Activated CD4-positive, alpha-beta T cell treated with anti-CD3 and anti-CD28 coated beads for 48 hours (primary cell): Measurements from ENCODE around the gene GIMD1.
"Not testable (repeated sequence)": the region's sequence is repeated elsewhere in the genome, so short reads cannot be mapped to it uniquely, and the experiment has no call there.

Experiments used
- DNase-seq: peaks from one replicate; pipeline ENCODE4 v3.0.0-alpha.2; 2020

Gene GIMD1

GRCh38 chr4:106347167-106347566 lies 21.4 kb downstream of the GIMD1 start:
- DNase-seq = no peak

GRCh38 chr4:106344647-106344970 lies 24.0 kb downstream of the GIMD1 start:
- DNase-seq = no peak

- DNase-seq = no peak
These were observed 24.5 kb downstream of the GIMD1 start for GRCh38 chr4:106343865-106344646.

GRCh38 chr4:106340774-106341173 lies 27.8 kb downstream of the GIMD1 start:
- DNase-seq = no peak

- no peak for DNase-seq
These were observed 29.1 kb downstream of the GIMD1 start for GRCh38 chr4:106339431-106339830.

GRCh38 chr4:106338671-106339070 lies 29.9 kb downstream of the GIMD1 start:
- DNase-seq = no peak

- DNase-seq = no peak
These were observed 30.7 kb downstream of the GIMD1 start for GRCh38 chr4:106337916-106338315.

GRCh38 chr4:106336618-106337017 lies 32.0 kb downstream of the GIMD1 start:
- DNase-seq = no peak

- no peak for DNase-seq
These were observed 33.7 kb downstream of the GIMD1 start for GRCh38 chr4:106334741-106335470.

GRCh38 chr4:106333186-106333585 lies 35.4 kb downstream of the GIMD1 start:
- no peak for DNase-seq

- no peak for DNase-seq
These were observed 39.4 kb downstream of the GIMD1 start for GRCh38 chr4:106329041-106329618.

GRCh38 chr4:106325800-106326199 lies 42.8 kb downstream of the GIMD1 start:
- DNase-seq = no peak

- no peak for DNase-seq
These were observed 45.5 kb downstream of the GIMD1 start for GRCh38 chr4:106323119-106323518.

- DNase-seq = not testable (repeated sequence)
These were observed 46.8 kb downstream of the GIMD1 start for GRCh38 chr4:106321814-106322213.

- DNase-seq = not testable (repeated sequence)
These were observed 47.4 kb downstream of the GIMD1 start for GRCh38 chr4:106321168-106321567.

GRCh38 chr4:106320235-106320634 lies 48.3 kb downstream of the GIMD1 start:
- DNase-seq = no peak

- no peak for DNase-seq
These were observed 50.1 kb downstream of the GIMD1 start for GRCh38 chr4:106318511-106318910.

GRCh38 chr4:106317815-106318214 lies 50.8 kb downstream of the GIMD1 start:
- no peak for DNase-seq

GRCh38 chr4:106316773-106317409 lies 51.7 kb downstream of the GIMD1 start:
- DNase-seq = no peak

- peak; percentile 89 for DNase-seq
These were observed 52.4 kb downstream of the GIMD1 start, which contains the start of the genes AIMP1 and TBCK for GRCh38 chr4:106315968-106316772. AIMP1 (plus strand) TSS chr4:106316550; CDS start chr4:106325010, 8,460 bp downstream. TBCK (minus strand) TSS chr4:106316209; CDS start chr4:106308960, 7,249 bp downstream.

- peak; percentile 51 for DNase-seq
These were observed 53.1 kb downstream of the GIMD1 start for GRCh38 chr4:106315476-106315967.

- DNase-seq = no peak
These were observed 53.6 kb downstream of the GIMD1 start for GRCh38 chr4:106314960-106315359.
